GM19023 (cell line): ENCODE measurements around the gene WDR27.

Experiments
- ATAC-seq: cut with Tn5 transposase; IDR thresholded peaks from one replicate; pipeline ENCODE4 v1.9.1; 2021; ENCODE audit warnings: mild to moderate bottlenecking, moderate library complexity; ENCODE audit not compliant: unreplicated experiment

WDR27 gene

GRCh38 chr6:169416249-169416648 is 285.6 kb downstream of the WDR27 start:
- ATAC-seq: no peak

- ATAC-seq: no peak
Measured at GRCh38 chr6:169415179-169415578, 286.6 kb downstream of the WDR27 start.

GRCh38 chr6:169411722-169412121 is 290.1 kb downstream of the WDR27 start:
- ATAC-seq: no peak

- ATAC-seq: no peak
Measured at GRCh38 chr6:169411296-169411695, 290.5 kb downstream of the WDR27 start.

GRCh38 chr6:169409742-169410312 is 292.0 kb downstream of the WDR27 start:
- no peak for ATAC-seq

- ATAC-seq: no peak
Measured at GRCh38 chr6:169407325-169407724, 294.5 kb downstream of the WDR27 start.
